Measurements from ENCODE around the gene SF3B2.

GRCh38 chr11:66007201-66007634 is 44.9 kb upstream of the SF3B2 start:
- TF ChIP-seq CTCF (IDR thresholded peaks at IDR 0.05) (no peak), POLR2A (IDR thresholded peaks at IDR 0.05) (no peak), EP300 (IDR thresholded peaks at IDR 0.05) (no peak)

All from ovary (tissue), 3 donors.